Neural cell (in vitro differentiated cells): ENCODE results near the gene TLL2. TPM values are rescaled to one million over a fixed set of nuclear protein-coding genes. Genes with fewer than 3 reads are reported as not detected.

ENCODE experiments used
- H2AFZ ChIP-seq: fragments of 200-600, 300-800 bp; sonication (generic), shearing (Covaris generic); 2 replicates; pipeline ENCODE4 v1.6.0; 2014; ENCODE audit warnings: low read depth, mild to moderate bottlenecking, antibody characterized with exemption, low read length, moderate library complexity
- H3F3A ChIP-seq: fragments of 200-600 bp; shearing (Covaris generic); 2 replicates; pipeline ENCODE4 v1.6.1; 2016; ENCODE audit warnings: mild to moderate bottlenecking, moderate library complexity, mixed read lengths, antibody characterized with exemption, low read length; ENCODE audit not compliant: insufficient read depth, poor library complexity, severe bottlenecking
- H3K27ac ChIP-seq: fragments of 200-600, 300-800 bp; sonication (generic), shearing (Covaris generic); 2 replicates; pipeline ENCODE4 v1.5.1; 2014; ENCODE audit warnings: mild to moderate bottlenecking, low read length, moderate library complexity
- H3K27me3 ChIP-seq: fragments of 300-800, 200-600 bp; sonication (generic), shearing (Covaris generic); 2 replicates; pipeline ENCODE4 v1.6.0; 2014; ENCODE audit warnings: mild to moderate bottlenecking, low read depth, low read length, moderate library complexity; ENCODE audit not compliant: insufficient read depth
- H3K36me3 ChIP-seq: fragments of 300-800, 200-600 bp; sonication (generic), shearing (Covaris generic); 2 replicates; pipeline ENCODE4 v1.5.1; 2014; ENCODE audit warnings: mild to moderate bottlenecking, antibody characterized with exemption, low read length, moderate library complexity; ENCODE audit not compliant: insufficient read depth
- H3K4me2 ChIP-seq: fragments of 300-800, 200-600 bp; sonication (generic), shearing (Covaris generic); 2 replicates; pipeline ENCODE4 v1.6.0; 2014; ENCODE audit warnings: mild to moderate bottlenecking, low read length
- H3K4me3 ChIP-seq: fragments of 300-800, 200-600 bp; sonication (generic), shearing (Covaris generic); 2 replicates; pipeline ENCODE4 v1.5.1; 2014; ENCODE audit warnings: mild to moderate bottlenecking, low read length, moderate library complexity
- H3K79me2 ChIP-seq: fragments of 200-600 bp; shearing (Covaris generic); replicated peaks from 2 replicates; pipeline ENCODE4 v1.6.0; 2014; ENCODE audit warnings: mild to moderate bottlenecking, low read length, moderate library complexity; ENCODE audit not compliant: insufficient read depth
- H3K9ac ChIP-seq: fragments of 300-800, 200-600 bp; sonication (generic), shearing (Covaris generic); 2 replicates; pipeline ENCODE4 v1.6.1; 2016; ENCODE audit warnings: mild to moderate bottlenecking, low read length, mixed read lengths
- H3K9me2 ChIP-seq: fragments of 200-600 bp; shearing (Covaris generic); 2 replicates; pipeline ENCODE4 v1.6.1; 2016; ENCODE audit warnings: mild to moderate bottlenecking, low read length, mixed read lengths; ENCODE audit not compliant: insufficient read depth
- H3K9me3 ChIP-seq: fragments of 200-600, 300-800 bp; sonication (generic), shearing (Covaris generic); 2 replicates; pipeline ENCODE4 v1.6.1; 2016; ENCODE audit warnings: mild to moderate bottlenecking, mixed run types, low read length, moderate library complexity, mixed read lengths
- H4K20me1 ChIP-seq: fragments of 200-600 bp; shearing (Covaris generic); 2 replicates; pipeline ENCODE4 v1.6.1; 2016; ENCODE audit warnings: mild to moderate bottlenecking, mixed run types; ENCODE audit not compliant: insufficient read depth
- EP300 ChIP-seq: fragments of 450-650 bp; conservative IDR thresholded peaks from 2 replicates; pipeline ENCODE4 v1.6.1; 2014; ENCODE audit warnings: antibody characterized with exemption, mild to moderate bottlenecking, moderate library complexity; ENCODE audit not compliant: poor library complexity, severe bottlenecking
- EZH2 ChIP-seq: fragments of 200-600, 300-800 bp; shearing (Covaris generic), sonication (generic); IDR thresholded peaks from 2 replicates; pipeline ENCODE4 v1.6.1; 2014; ENCODE audit warnings: antibody characterized with exemption, low read length, borderline replicate concordance, mild to moderate bottlenecking; ENCODE audit not compliant: insufficient read depth, poor library complexity, severe bottlenecking
- MXI1 ChIP-seq: fragments of 450-650 bp; conservative IDR thresholded peaks from 2 replicates; pipeline ENCODE4 v1.6.1; 2014; ENCODE audit warnings: antibody characterized with exemption, mild to moderate bottlenecking; ENCODE audit not compliant: poor library complexity, severe bottlenecking
- POLR2AphosphoS5 ChIP-seq: IDR thresholded peaks from 2 replicates; pipeline ENCODE4 v1.6.1; 2012
- RAD21 ChIP-seq: fragments of 450-650 bp; conservative IDR thresholded peaks from 2 replicates; pipeline ENCODE4 v1.6.1; 2014; ENCODE audit warnings: antibody characterized with exemption, mild to moderate bottlenecking, moderate library complexity
- SMC3 ChIP-seq: fragments of 450-650 bp; conservative IDR thresholded peaks from 2 replicates; pipeline ENCODE4 v1.6.1; 2014; ENCODE audit warnings: antibody characterized with exemption, mild to moderate bottlenecking, moderate library complexity; ENCODE audit not compliant: poor library complexity
- TAF1 ChIP-seq: IDR thresholded peaks from 2 replicates; pipeline ENCODE4 v1.6.1; 2012; ENCODE audit warnings: low read depth
- polyA plus RNA-seq: library from polyadenylated mRNA; depleted of rRNA; stranded (reverse); fragments of >200 nt; gene quantifications from 2 replicates; pipeline ENCODE4 v1.2.3, GENCODE V29; 2014
- TF ChIP-seq, protein P1 (sequence below): IDR thresholded peaks from 2 replicates; pipeline ENCODE4 v1.6.1; 2012; ENCODE audit warnings: borderline replicate concordance
- TF ChIP-seq, protein P2 (sequence below): fragments of 450-650 bp; IDR thresholded peaks from 2 replicates; pipeline ENCODE4 v1.5.1; 2014; ENCODE audit warnings: antibody characterized with exemption, mild to moderate bottlenecking, moderate library complexity; ENCODE audit not compliant: poor library complexity, severe bottlenecking

Gene TLL2
- polyA plus RNA-seq, 1 donor from 2014 or later, result 0.11 TPM

DNA sequence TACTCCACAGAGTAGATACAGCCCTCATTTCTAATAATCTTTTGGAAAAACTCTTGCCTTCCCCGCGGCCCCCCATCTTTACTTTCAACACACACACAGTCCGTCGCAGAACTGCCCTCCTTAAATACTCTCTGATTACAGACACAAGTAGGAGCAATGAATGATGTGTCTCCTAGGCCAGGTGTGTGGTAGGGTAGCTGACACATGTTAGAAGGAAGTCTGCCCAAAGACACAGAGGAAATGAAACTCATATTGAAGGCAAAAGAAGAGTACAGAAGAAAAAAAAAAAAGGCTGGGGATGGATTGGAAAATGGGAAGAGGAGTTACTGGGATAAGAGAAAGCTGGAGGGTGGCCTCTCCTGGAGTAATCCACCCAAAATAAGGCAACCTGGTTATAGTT, 169.5 kb downstream of the TLL2 start:
- Histone ChIP-seq H4K20me1 (no peaks in the 10 kb centered on the region), H3K4me3 (no peak overlapping the region), H3K27me3 (no peaks in the 10 kb centered on the region), H3K27ac (no peak overlapping the region), H3K9ac (no peak overlapping the region), H3K36me3 (no peaks in the 10 kb centered on the region), H3K9me2 (no peaks in the 10 kb centered on the region), H3K4me2 (no peak overlapping the region), H3K79me2 (no peaks in the 10 kb centered on the region), H3K9me3 (peaks cover 4% of the 10 kb centered on the region), H3F3A (no peaks in the 10 kb centered on the region), H2AFZ (no peak overlapping the region)
- TF ChIP-seq, protein P1, sequence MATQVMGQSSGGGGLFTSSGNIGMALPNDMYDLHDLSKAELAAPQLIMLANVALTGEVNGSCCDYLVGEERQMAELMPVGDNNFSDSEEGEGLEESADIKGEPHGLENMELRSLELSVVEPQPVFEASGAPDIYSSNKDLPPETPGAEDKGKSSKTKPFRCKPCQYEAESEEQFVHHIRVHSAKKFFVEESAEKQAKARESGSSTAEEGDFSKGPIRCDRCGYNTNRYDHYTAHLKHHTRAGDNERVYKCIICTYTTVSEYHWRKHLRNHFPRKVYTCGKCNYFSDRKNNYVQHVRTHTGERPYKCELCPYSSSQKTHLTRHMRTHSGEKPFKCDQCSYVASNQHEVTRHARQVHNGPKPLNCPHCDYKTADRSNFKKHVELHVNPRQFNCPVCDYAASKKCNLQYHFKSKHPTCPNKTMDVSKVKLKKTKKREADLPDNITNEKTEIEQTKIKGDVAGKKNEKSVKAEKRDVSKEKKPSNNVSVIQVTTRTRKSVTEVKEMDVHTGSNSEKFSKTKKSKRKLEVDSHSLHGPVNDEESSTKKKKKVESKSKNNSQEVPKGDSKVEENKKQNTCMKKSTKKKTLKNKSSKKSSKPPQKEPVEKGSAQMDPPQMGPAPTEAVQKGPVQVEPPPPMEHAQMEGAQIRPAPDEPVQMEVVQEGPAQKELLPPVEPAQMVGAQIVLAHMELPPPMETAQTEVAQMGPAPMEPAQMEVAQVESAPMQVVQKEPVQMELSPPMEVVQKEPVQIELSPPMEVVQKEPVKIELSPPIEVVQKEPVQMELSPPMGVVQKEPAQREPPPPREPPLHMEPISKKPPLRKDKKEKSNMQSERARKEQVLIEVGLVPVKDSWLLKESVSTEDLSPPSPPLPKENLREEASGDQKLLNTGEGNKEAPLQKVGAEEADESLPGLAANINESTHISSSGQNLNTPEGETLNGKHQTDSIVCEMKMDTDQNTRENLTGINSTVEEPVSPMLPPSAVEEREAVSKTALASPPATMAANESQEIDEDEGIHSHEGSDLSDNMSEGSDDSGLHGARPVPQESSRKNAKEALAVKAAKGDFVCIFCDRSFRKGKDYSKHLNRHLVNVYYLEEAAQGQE, result no peak
- TF ChIP-seq, protein P2, sequence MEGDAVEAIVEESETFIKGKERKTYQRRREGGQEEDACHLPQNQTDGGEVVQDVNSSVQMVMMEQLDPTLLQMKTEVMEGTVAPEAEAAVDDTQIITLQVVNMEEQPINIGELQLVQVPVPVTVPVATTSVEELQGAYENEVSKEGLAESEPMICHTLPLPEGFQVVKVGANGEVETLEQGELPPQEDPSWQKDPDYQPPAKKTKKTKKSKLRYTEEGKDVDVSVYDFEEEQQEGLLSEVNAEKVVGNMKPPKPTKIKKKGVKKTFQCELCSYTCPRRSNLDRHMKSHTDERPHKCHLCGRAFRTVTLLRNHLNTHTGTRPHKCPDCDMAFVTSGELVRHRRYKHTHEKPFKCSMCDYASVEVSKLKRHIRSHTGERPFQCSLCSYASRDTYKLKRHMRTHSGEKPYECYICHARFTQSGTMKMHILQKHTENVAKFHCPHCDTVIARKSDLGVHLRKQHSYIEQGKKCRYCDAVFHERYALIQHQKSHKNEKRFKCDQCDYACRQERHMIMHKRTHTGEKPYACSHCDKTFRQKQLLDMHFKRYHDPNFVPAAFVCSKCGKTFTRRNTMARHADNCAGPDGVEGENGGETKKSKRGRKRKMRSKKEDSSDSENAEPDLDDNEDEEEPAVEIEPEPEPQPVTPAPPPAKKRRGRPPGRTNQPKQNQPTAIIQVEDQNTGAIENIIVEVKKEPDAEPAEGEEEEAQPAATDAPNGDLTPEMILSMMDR, result no peak
- TF ChIP-seq POLR2AphosphoS5 (no peak), EP300 (no peak)

DNA sequence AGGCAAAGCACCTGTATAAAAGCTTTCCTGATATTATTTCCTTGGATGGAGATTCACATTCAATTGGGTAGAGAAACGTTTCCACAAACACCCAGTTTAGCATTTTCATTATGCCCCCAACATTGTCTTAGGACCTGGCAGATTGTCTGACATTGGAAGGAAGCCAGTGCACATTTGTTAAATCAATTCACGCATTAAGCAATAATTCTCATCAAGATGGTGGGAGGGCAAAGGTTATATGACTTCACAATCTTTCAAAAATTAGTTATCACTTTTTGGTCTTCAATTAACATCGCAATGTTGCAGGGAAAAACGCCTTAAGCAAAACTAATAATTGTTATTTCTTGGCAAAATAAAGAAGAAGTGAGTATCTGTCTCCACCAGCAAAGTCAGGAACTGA, 171.3 kb downstream of the TLL2 start:
- Histone ChIP-seq H3K27me3 (no peaks in the 10 kb centered on the region), H3K9ac (no peak overlapping the region), H3F3A (no peaks in the 10 kb centered on the region), H3K4me3 (no peak overlapping the region), H3K9me3 (peaks cover 4% of the 10 kb centered on the region), H3K36me3 (no peaks in the 10 kb centered on the region), H3K4me2 (no peak overlapping the region), H2AFZ (no peak overlapping the region), H3K9me2 (no peaks in the 10 kb centered on the region), H4K20me1 (no peaks in the 10 kb centered on the region), H3K79me2 (no peaks in the 10 kb centered on the region), H3K27ac (no peak overlapping the region)
- no peak for TF ChIP-seq EP300
- TF ChIP-seq TAF1, result no peak
- TF ChIP-seq RAD21, result no peak
- no peak for TF ChIP-seq SMC3
- TF ChIP-seq, protein P1, result no peak
- no peak for TF ChIP-seq EZH2
- no peak for TF ChIP-seq MXI1
- TF ChIP-seq, protein P2, result no peak
- no peak for TF ChIP-seq POLR2AphosphoS5
